Stimulated activated CD4-positive, alpha-beta T cell treated with anti-CD3 and anti-CD28 coated beads, Interleukin-4, amount 100 ng/mL, for 48 hours (primary cell): ENCODE results near the gene CCDC167.
A peak's percentile ranks its signal among the peaks of the same experiment; 100 is the strongest.
"Not testable (repeated sequence)": the region's sequence is repeated elsewhere in the genome, so short reads cannot be mapped to it uniquely, and the experiment has no call there.

Experiments used
- DNase-seq, 2 donors: peaks; one replicate each; pipeline ENCODE4 v3.0.0-alpha.2; 2020; ENCODE audit warnings: low read depth in 2 of 2

The CCDC167 gene

GRCh38 chr6:37473364-37474095 lies 26.2 kb downstream of the CCDC167 start:
- DNase-seq: no peak

- DNase-seq: no peak
Observed at GRCh38 chr6:37467718-37468117, 32.0 kb downstream of the CCDC167 start.

- DNase-seq: no peak
Observed at GRCh38 chr6:37463110-37463509, 36.6 kb downstream of the CCDC167 start.

GRCh38 chr6:37460805-37461204 lies 38.9 kb downstream of the CCDC167 start:
- no peak for DNase-seq

DNA sequence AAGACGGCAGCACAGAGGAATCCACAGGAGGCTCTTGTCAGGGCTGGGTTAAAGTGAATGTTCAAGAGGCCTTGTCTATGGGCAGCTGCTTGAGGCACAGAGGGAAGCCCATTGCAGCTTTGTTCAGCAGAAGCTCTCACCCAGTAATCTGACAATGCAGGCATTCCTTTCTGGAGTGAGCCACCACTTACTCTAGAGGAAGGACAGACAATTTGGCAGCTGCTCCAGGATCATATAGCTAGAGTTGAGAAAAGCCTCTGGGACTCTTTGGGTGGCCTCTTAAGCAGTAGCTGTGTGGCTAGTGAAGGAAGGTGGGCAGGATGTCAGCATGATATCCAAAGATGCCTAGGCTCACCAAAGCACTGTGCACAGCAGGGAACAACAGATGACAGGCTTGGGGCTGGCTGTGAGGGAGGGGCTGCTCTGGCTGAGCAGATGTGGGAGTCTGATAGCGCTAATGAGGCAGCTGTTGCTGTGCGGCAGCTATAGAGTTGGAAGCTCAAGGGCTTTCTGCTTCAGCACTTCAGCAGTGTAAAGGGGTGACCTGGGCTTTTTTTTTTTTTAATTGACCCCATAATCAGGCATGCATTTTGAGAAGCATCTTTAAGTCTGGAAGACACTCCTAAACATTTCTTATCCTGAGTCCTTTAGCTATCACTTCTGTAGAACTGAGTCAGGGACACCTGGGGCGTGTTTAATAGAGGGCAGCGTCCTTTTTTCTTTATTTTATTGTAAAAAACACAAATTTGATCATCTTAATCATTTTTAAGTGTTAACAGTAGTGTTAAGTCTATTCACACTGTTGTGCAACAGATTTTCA lies 39.5 kb downstream of the CCDC167 start:
- no peak for DNase-seq

- no peak for DNase-seq
Observed at GRCh38 chr6:37456816-37457560, 42.7 kb downstream of the CCDC167 start.

- DNase-seq: no peak
Observed at GRCh38 chr6:37456126-37456525, 43.6 kb downstream of the CCDC167 start.

DNA sequence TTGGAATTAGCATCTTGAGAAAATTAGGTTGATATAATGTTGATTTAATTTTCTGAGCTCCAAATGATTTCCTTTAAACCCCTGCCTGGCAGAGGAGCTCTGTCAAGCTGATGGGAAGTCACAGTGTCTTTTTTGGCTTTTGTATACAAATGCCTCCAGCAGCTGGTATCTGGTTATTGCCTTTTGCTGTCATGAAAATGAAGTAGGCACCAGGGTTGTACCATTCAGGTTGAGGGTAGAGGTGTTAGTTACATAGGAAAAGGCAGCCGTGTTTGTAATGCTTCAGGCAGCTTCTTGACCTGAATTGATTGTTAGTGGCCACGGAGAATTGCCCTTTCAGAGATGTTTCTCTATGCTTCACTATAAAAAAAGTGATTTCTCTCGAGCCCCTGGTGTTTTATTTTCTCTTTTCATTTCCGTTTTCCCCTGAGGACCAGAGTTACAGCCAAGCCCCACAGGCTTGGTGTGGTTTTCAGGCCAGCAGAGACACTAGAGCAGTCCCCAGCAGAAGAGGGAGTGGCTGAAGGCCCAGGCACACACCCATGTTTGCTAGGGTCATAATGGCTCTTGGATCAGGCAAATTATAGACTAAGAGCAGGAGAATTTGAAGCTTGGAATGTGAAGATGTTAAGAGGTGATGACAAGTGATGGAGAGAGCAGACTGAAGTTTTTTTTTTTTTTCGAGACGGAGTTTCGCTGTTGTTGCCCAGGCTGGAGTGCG lies 45.1 kb downstream of the CCDC167 start:
- DNase-seq: no peak

GRCh38 chr6:37452522-37452921 lies 47.2 kb downstream of the CCDC167 start:
- DNase-seq: no peak

DNA sequence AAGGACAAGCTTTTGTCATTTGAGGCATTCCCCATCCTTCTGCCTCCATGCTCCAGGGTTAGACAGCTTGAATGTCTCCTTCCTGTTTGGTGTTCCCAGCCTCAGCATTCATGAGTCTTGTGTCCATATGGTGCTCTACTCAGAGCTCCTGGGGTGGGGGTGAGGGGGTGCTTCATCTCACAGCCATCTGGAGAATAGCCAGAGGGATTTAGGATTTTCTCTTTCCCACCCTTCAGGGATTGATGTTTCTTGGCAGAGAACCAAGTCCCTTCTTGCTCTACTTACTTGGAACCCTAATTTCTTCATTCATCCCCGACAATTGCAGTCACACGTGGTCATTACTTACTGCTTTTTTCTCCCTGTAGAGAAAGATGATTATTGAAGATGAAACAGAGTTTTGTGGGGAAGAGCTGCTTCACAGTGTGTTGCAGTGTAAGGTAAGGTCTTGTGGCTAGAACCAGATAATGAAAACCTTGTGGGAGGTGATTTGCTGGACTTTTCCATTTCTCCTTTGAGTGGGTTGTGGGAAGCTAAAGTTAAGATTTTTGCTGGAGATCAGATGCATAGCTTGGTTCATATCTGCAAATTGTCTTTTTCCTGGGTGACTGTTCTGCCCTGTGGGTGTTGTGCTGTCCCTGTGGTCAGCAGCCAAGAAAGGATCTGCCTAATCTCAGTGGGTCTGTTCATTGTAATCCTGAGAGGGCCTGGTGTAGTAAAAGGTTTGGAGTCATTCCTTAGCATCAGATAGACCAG lies 48.1 kb downstream of the CCDC167 start:
- no peak for DNase-seq

DNA sequence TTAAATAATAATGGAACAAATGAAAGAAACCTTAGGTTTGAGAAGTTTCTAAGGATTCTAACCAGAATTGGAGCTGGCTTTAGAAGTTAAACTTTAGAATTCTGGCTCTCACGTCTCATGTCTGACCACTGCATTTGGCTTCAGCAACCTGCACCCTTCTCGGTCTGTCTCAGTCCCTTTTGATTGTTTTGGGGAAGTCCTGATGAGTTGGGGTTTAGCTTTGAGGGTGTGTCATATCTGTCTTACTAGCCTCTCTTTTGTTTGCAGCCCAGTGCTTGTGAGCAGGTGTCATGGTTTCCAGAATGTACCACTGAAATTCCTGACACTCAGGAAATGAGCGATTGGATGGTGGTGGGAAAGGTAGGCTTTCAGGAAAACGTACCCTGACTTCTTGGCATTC lies 49.7 kb downstream of the CCDC167 start:
- no peak for DNase-seq

GRCh38 chr6:37443216-37443542 lies 56.5 kb downstream of the CCDC167 start:
- DNase-seq: not testable (repeated sequence)

DNA sequence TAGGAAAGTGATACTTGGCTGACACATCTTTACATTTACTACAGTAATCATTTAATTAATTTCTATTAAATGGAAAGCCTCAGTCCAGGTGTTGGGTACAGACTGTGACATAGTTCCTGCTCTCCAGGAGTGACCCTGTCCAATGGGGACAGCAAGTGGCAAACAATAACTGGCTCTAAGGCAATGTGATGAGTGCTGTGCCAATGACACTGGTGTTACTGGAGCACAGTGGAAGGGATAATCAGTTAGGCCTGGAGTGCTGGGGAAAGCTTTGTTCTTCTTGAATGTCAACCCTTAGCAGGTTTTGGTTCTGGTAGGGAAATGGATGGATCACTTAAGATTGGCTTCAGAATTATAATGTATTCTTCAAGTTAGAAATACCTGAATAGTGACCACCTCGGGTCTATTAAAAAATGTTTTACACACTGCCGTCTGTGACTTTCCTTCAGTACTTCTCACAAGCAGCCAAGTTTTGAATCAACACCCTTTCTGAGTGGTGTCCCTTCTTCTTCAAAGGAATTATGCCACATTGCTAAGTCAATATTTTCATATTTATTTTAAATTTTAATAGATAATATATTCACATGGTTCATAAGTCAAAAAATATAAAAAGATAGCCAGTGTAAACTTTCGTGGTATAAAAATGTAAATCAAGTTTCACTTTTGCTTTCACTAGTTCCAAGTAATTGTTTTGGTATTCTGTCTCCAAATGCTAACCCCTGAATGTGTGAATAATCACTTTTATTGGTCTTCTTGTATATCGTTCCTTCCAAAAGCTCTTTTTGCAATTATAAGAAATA lies 57.1 kb downstream of the CCDC167 start:
- no peak for DNase-seq

DNA sequence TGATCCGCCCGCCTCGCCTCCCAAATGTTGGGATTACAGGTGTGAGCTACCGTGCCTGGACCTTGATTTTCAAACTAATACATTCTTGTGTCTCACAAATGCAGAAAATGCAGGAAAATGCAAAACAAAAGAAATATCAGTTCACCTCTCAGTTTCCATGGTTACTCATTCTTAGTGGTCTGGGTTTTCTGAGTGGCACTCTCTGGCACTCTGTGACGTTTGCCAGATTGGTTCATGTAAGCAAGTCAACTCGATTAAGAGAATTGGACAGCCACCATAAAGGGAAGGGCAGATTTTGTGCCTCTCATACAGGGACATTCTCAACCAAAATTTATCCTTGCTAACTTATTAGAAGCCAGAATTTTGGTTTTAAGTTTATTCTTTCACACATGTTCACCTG lies 58.0 kb downstream of the CCDC167 start:
- DNase-seq: no peak

GRCh38 chr6:37438930-37439329 lies 60.8 kb downstream of the CCDC167 start:
- DNase-seq: no peak

GRCh38 chr6:37435816-37436215 lies 63.9 kb downstream of the CCDC167 start:
- no peak for DNase-seq

- no peak for DNase-seq
Observed at GRCh38 chr6:37435373-37435772, 64.3 kb downstream of the CCDC167 start.

DNA sequence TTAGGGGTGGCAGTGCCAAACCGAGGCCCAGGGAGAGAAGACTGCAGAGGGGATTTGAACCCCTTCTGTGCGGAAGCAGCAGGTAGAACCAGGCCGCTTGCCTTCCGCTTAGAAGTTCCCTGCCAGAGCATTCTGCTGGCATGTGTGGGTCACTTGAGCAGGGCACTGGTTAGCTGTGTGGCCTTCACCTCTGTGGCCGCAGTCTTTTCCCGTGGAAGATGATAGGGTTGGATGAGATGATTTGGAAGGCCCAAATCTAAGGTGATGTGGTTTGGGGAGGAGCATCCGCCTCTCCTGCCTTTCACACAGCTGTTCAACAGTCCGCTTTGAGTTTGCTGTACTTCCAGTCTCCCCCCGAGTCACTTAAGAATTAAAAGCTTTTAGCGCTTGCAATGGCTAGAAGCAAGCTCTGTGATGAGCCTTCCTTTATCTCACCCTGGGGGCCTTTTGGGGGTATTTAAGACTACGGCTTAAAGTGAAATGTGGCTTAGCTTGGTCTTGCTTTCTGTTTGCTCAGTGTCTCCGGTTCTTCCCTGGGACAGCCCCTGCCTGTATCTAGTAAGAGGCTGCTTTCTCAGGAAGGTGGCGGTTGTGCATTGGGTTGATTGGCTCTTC lies 65.9 kb downstream of the CCDC167 start:
- DNase-seq: peak; percentile 28 to 36
